HEK293T (cell line): ENCODE measurements around the gene KRTAP5-5.
"Not testable (repeated sequence)": the region's sequence is repeated elsewhere in the genome, so short reads cannot be mapped to it uniquely, and the experiment has no call there.

Experiments used
- CTCF ChIA-PET: fragments of 350-600 bp; formaldehyde crosslinking; extraction: SDS; loops from one replicate; lab custom pipeline; 2021; ENCODE audit warnings: antibody characterized with exemption, inconsistent platforms; lab: Yijun Ruan, JAX
- POLR2A ChIA-PET: fragments of 350-600 bp; formaldehyde crosslinking; extraction: SDS; loops from one replicate; lab custom pipeline; 2020; ENCODE audit warnings: antibody characterized with exemption, inconsistent platforms; lab: Yijun Ruan, JAX
- DNase-seq: peaks from one replicate; pipeline ENCODE4 v3.0.0; 2012; ENCODE audit warnings: mixed read lengths; ENCODE audit errors: extremely low spot score
- ARNT ChIP-seq: fragments of 450-650 bp; IDR thresholded peaks from 2 replicates; pipeline ENCODE4 v1.6.1; 2017; ENCODE audit warnings: mild to moderate bottlenecking
- BHLHE40 ChIP-seq: fragments of 450-650 bp; IDR thresholded peaks from 2 replicates; pipeline ENCODE4 v1.6.1; 2016; ENCODE audit warnings: mild to moderate bottlenecking, moderate library complexity, borderline replicate concordance
- CTBP1 ChIP-seq: fragments of 450-650 bp; IDR thresholded peaks from 2 replicates; pipeline ENCODE4 v1.6.1; 2016; ENCODE audit warnings: borderline replicate concordance
- ELF4 ChIP-seq: fragments of 450-650 bp; IDR thresholded peaks from 2 replicates; pipeline ENCODE4 v1.6.1; 2017; ENCODE audit warnings: antibody characterized with exemption
- FOXA1 ChIP-seq: fragments of 450-650 bp; IDR thresholded peaks from 2 replicates; pipeline ENCODE4 v1.6.1; 2016; ENCODE audit warnings: mild to moderate bottlenecking
- FOXK2 ChIP-seq: fragments of 450-650 bp; IDR thresholded peaks from 2 replicates; pipeline ENCODE4 v1.6.1; 2016; ENCODE audit warnings: mild to moderate bottlenecking
- FOXM1 ChIP-seq: fragments of 450-650 bp; IDR thresholded peaks from 2 replicates; pipeline ENCODE4 v1.6.1; 2017; ENCODE audit warnings: mild to moderate bottlenecking, borderline replicate concordance
- HDGF ChIP-seq: fragments of 450-650 bp; IDR thresholded peaks from 2 replicates; pipeline ENCODE4 v1.6.1; 2017; ENCODE audit warnings: antibody characterized with exemption, borderline replicate concordance
- L3MBTL2 ChIP-seq: fragments of 450-650 bp; conservative IDR thresholded peaks from 2 replicates; pipeline ENCODE4 v1.6.1; 2016; ENCODE audit warnings: mild to moderate bottlenecking
- LEF1 ChIP-seq: fragments of 450-650 bp; IDR thresholded peaks from 2 replicates; pipeline ENCODE4 v1.6.1; 2017; ENCODE audit warnings: mild to moderate bottlenecking, borderline replicate concordance
- NFRKB ChIP-seq: fragments of 450-650 bp; IDR thresholded peaks from 2 replicates; pipeline ENCODE4 v1.6.1; 2016; ENCODE audit warnings: mild to moderate bottlenecking, moderate library complexity
- SP1 ChIP-seq: fragments of 450-650 bp; IDR thresholded peaks from 2 replicates; pipeline ENCODE4 v1.6.1; 2017
- SUZ12 ChIP-seq: fragments of 450-650 bp; IDR thresholded peaks from 2 replicates; pipeline ENCODE4 v1.6.1; 2016; ENCODE audit warnings: mild to moderate bottlenecking
- TARDBP ChIP-seq: fragments of 450-650 bp; IDR thresholded peaks from 2 replicates; pipeline ENCODE4 v1.6.1; 2016
- TF ChIP-seq, protein P1 (sequence below): fragments of 450-650 bp; IDR thresholded peaks from 2 replicates; pipeline ENCODE4 v1.6.1; 2016

The KRTAP5-5 gene

DNA sequence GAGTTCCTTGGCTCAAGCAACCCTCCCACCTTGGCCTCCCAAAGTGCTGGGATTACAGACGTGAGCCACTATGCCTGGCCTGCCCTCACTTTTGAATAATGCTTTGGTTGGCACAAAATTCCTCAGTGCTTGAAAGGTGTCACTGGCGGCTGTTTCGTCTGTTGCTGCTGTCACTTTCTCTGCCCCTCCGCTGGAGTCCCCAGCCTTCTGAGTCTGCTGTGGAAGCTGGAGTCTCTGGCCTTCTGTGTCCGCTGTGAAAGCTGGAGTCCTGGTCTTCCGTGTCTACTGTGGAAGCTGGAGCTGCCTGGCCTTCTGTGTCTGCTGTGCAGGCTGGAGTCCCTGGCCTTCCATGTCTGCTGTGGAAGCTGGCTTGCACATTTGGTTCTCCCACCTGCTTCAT lies 39.6 kb upstream of the KRTAP5-5 start:
- ChIA-PET CTCF (no interaction called here), POLR2A (no interaction called here)
- no peak for TF ChIP-seq ARNT
- no peak for TF ChIP-seq FOXM1
- TF ChIP-seq TARDBP: no peak
- no peak for TF ChIP-seq FOXK2
- TF ChIP-seq L3MBTL2: no peak
- TF ChIP-seq CTBP1: no peak
- no peak for TF ChIP-seq SP1
- TF ChIP-seq, protein P1, sequence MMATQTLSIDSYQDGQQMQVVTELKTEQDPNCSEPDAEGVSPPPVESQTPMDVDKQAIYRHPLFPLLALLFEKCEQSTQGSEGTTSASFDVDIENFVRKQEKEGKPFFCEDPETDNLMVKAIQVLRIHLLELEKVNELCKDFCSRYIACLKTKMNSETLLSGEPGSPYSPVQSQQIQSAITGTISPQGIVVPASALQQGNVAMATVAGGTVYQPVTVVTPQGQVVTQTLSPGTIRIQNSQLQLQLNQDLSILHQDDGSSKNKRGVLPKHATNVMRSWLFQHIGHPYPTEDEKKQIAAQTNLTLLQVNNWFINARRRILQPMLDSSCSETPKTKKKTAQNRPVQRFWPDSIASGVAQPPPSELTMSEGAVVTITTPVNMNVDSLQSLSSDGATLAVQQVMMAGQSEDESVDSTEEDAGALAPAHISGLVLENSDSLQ: no peak
- no peak for TF ChIP-seq HDGF
- no peak for TF ChIP-seq NFRKB
- no peak for TF ChIP-seq FOXA1
- no peak for TF ChIP-seq BHLHE40
- TF ChIP-seq SUZ12: no peak
- TF ChIP-seq LEF1: no peak
- DNase-seq: no peak

DNA sequence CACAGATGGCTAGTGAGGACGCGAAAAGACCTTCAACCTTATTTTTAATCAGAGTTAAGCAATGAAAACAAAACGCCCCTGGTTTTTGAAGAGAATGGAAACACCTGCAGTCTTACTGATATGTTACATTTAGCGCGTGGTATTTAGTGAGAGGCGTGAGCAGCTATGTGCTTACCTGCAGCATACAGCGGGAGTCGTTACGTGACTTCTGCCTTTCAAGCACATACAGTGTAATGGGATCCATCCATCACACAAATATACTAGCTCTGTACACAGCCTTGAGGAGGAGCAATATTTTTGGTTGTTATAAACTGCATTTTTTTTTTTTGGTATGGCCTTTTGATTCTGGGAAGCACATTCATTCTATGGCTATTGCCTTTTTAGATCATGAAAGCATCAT lies 36.9 kb upstream of the KRTAP5-5 start:
- TF ChIP-seq TARDBP (no peak), SUZ12 (no peak), ELF4 (no peak), FOXK2 (no peak), FOXM1 (no peak), SP1 (no peak), L3MBTL2 (no peak), ARNT (no peak)
- TF ChIP-seq, protein P1: no peak
- POLR2A ChIA-PET: no interaction called here
- CTCF ChIA-PET: interaction anchor here (0.7 kb wide), 1 partner anchor 16 kb away, joined by 3 read pairs; the partner anchor contains the start of gene KRTAP5-3

DNA sequence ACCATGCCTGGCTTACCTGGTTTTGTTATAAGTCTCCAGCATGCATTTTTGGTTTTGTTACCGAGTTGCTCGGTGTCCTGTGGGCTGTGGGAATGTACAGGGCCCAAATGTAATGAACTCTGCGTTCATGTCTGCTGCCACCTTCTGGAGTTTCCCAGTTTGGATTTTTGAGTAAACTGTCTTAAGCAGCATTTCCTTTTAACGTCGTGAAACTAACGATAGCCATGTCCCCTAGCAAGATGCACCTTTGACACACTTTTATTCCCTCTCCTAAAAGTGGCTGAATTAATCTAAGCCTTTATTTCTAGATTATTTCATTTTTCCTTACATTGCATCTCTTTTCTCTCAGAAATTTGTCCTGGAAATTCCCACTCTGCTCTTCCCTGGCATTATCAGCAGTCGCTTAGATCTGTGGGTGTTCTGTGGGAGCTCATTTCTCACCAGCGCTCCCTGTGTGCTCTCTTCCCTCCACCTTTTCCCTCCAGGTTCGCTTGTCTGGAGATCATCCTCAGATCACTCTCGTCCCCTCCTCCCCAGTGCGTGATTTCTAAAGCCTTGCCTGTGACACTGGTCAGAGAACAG lies 33.5 kb upstream of the KRTAP5-5 start:
- CTCF ChIA-PET: interaction anchor here (0.9 to 1.5 kb wide), 5 partner anchors 14 to 49 kb away, joined by 3 to 8 read pairs (median 4); no protein-coding TSS in a partner anchor
- POLR2A ChIA-PET, DNase-seq: not testable (repeated sequence)

More for the DNA sequence above, 36.9 kb upstream of the KRTAP5-5 start:
- no peak for DNase-seq

DNA sequence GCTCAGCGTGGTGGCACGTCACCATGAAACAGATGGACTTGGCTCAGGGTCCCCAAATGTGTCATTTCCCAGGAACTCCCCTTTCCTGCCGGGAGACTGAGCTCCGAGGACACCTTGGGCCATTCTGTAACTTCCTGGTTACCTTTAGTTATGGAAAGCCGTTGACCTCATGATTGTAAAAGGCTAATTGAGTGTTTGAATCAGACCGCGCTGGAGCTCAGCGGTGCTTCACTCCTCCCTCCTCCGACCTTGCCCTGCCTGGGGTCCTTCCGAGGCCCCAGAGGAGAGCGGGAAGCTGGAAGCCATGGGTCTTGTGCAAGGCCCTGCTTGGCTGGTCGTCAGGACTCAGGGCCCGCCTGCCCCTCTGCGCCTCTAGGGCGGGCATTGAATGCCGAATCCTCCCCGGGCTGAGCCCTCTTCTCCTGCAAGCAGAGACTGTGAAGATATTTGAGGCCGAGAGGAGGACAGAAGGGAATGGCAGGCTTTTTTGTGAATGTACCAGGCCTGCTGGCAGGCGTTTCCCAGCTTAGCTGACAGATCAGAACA lies 32.9 kb upstream of the KRTAP5-5 start:
- CTCF ChIA-PET: interaction anchor here (0.9 kb wide), 1 partner anchor 20 kb away, joined by 3 read pairs; no protein-coding TSS in a partner anchor

DNA sequence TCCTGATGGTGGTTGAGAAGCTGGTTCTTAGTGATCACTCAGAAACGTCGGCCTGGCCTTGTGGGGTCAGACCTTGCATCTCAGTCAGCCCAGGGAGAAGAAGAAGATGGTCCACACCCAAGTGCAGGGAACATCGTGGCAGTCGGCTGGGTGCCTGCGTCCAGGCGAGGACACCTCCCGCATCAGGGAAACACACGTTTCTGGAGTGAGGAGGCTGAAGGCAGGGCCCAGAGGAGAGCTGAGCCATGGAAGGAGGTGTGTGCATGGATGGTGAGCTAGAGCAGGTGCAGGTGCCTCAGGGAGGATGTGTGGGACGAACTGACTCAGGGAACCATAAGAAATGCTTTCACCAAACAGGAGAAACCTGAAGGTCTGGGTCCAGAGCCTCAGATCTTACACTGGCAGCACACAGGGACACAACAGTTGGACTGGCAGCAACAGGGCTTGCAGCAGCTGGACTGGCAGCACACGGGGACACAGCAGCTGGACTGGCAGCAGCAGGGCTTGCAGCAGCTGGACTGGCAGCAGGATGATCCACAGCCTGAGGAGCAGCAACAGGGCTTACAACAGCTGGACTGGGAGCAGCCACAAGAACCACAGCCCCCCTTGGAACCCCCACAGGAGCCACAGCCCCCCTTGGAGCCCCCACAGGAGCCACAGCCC lies 32.1 kb upstream of the KRTAP5-5 start:
- POLR2A ChIA-PET: no interaction called here

More for the DNA sequence above, 32.9 kb upstream of the KRTAP5-5 start:
- POLR2A ChIA-PET, DNase-seq: not testable (repeated sequence)

DNA sequence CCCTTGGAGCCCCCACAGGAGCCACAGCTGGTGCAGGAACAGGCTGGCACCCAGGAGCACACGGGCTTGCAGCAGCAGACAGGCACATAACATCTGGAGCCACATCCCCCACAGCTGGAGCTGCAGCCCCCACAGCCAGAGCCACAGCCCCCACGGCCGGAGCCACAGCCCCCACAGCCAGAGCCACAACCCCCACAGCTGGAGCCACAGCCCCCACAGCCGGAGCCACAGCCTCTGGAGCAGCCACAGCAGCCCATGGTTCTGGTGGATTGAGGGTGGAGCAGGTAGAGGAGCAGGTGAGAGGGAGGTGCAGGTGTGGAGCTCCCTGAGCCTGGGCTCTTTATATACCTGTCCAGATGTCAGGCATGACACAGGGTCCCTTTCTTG lies 31.6 kb upstream of the KRTAP5-5 start, which contains the start of gene KRTAP5-2:
Gene KRTAP5-2 (minus strand): TSS at position 301 of the 387 bp plus-strand sequence. CDS start 44 bp downstream, at position 257.
- TF ChIP-seq FOXM1: no peak
- TF ChIP-seq BHLHE40: no peak
- TF ChIP-seq SUZ12: no peak
- TF ChIP-seq ELF4: no peak
- no peak for TF ChIP-seq L3MBTL2
- no peak for TF ChIP-seq CTBP1
- TF ChIP-seq LEF1: no peak
- no peak for TF ChIP-seq NFRKB
- no peak for TF ChIP-seq SP1
- TF ChIP-seq FOXA1: no peak
- ChIA-PET POLR2A (no interaction called here), CTCF (interaction anchor here (1.2 kb wide), 1 partner anchor 42 kb away, joined by 5 read pairs; no protein-coding TSS in a partner anchor)
- no peak for DNase-seq

More for the DNA sequence above, 32.1 kb upstream of the KRTAP5-5 start:
- no peak for DNase-seq
- CTCF ChIA-PET: no interaction called here
- TF ChIP-seq HDGF: no peak
- TF ChIP-seq FOXM1: no peak
- no peak for TF ChIP-seq L3MBTL2
- TF ChIP-seq CTBP1: no peak
- TF ChIP-seq, protein P1: no peak
- TF ChIP-seq FOXA1: no peak
- TF ChIP-seq ELF4: no peak

DNA sequence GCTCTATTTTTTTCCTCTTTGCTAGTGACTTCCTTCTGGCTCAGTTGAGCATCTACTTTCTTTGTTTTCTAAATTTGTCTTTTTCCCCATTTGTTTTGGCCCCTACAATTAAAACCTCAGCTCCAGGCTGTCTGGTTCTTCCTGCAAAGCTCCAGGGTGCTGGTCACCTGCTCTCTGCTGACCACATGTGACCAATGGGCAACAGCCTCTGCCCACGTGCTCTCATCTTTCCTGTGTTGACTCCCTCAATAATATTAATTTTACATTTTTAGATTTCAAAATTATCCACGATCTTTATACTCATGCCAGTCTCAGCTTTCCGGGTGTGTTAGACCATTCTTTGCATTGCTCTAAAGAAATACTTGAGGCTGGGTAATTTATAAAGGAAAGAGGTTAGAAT lies 31.2 kb upstream of the KRTAP5-5 start:
- CTCF ChIA-PET: interaction anchor here (1.2 kb wide), 1 partner anchor 42 kb away, joined by 5 read pairs; no protein-coding TSS in a partner anchor
- DNase-seq, POLR2A ChIA-PET: not testable (repeated sequence)
